Fibroblast of the aortic adventitia (primary cell): ENCODE results near the gene ADAMTS5. TPM values are rescaled to one million over a fixed set of nuclear protein-coding genes. Genes with fewer than 3 reads are reported as not detected.

ENCODE experiments used
- DNase-seq: peaks from one replicate; pipeline ENCODE4 v3.0.0-alpha.2; 2010; ENCODE audit warnings: low read depth
- H3K4me3 ChIP-seq: 2 replicates; pipeline ENCODE4 v1.5.1; 2011; ENCODE audit warnings: low read depth, mild to moderate bottlenecking, control low read depth, low read length, moderate library complexity
- CTCF ChIP-seq: IDR thresholded peaks from 2 replicates; pipeline ENCODE4 v1.5.1; 2011; ENCODE audit warnings: mild to moderate bottlenecking, low read length, control low read depth, inconsistent platforms; ENCODE audit not compliant: insufficient read depth
- total RNA-seq: library from RNA; depleted of rRNA; stranded (reverse); fragments of >200 nt; gene quantifications from 2 replicates; pipeline ENCODE4 v1.2.3, GENCODE V29; 2012; ENCODE audit warnings: low replicate concordance

ADAMTS5 gene
- total RNA-seq, 1 donor: 4.6 TPM

- H3K4me3 ChIP-seq: no peak overlapping the region
- TF ChIP-seq CTCF: no peak
- no peak for DNase-seq
Observed at GRCh38 chr21:26941421-26941820, 25.5 kb downstream of the ADAMTS5 start.

GRCh38 chr21:26939601-26940111 is 27.2 kb downstream of the ADAMTS5 start:
- no peak for TF ChIP-seq CTCF
- H3K4me3 ChIP-seq: no peak overlapping the region
- peak; percentile 68 for DNase-seq

GRCh38 chr21:26936641-26937040 is 30.2 kb downstream of the ADAMTS5 start:
- TF ChIP-seq CTCF: no peak
- no peak overlapping the region for H3K4me3 ChIP-seq
- DNase-seq: no peak

GRCh38 chr21:26935977-26936376 is 30.9 kb downstream of the ADAMTS5 start:
- TF ChIP-seq CTCF: no peak
- no peak for DNase-seq
- H3K4me3 ChIP-seq: no peak overlapping the region

- no peak overlapping the region for H3K4me3 ChIP-seq
- TF ChIP-seq CTCF: no peak
- no peak for DNase-seq
Observed at GRCh38 chr21:26934383-26934782, 32.5 kb downstream of the ADAMTS5 start.

- DNase-seq: no peak
- no peak overlapping the region for H3K4me3 ChIP-seq
- no peak for TF ChIP-seq CTCF
Observed at GRCh38 chr21:26933448-26933847, 33.4 kb downstream of the ADAMTS5 start.

GRCh38 chr21:26925636-26926035 is 41.3 kb downstream of the ADAMTS5 start:
- no peak for TF ChIP-seq CTCF
- no peak for DNase-seq
- no peak overlapping the region for H3K4me3 ChIP-seq
